ENCODE results near the gene IST1.

- TF ChIP-seq JUND (IDR thresholded peaks at IDR 0.05) (peak; percentile 37 to 49), REST (IDR thresholded peaks at IDR 0.05) (peak; percentile 70), MAX (IDR thresholded peaks at IDR 0.05) (peak; percentile 48), CTCF (IDR thresholded peaks at IDR 0.05; ENCODE audit: low read depth, low read length, missing input control) (no peak), ZBTB33 (IDR thresholded peaks at IDR 0.05) (no peak), SP1 (IDR thresholded peaks at IDR 0.05) (peak; percentile 83), RXRA (IDR thresholded peaks at IDR 0.05) (peak; percentile 2 to 75), EGR1 (IDR thresholded peaks at IDR 0.05; ENCODE audit: low read depth in 2 of 2) (peak; percentile 35 to 50)
Observed at GRCh38 chr16:71894921-71895678, at the start of gene IST1.
